ENCODE data around the gene CRYBB3.

DNA sequence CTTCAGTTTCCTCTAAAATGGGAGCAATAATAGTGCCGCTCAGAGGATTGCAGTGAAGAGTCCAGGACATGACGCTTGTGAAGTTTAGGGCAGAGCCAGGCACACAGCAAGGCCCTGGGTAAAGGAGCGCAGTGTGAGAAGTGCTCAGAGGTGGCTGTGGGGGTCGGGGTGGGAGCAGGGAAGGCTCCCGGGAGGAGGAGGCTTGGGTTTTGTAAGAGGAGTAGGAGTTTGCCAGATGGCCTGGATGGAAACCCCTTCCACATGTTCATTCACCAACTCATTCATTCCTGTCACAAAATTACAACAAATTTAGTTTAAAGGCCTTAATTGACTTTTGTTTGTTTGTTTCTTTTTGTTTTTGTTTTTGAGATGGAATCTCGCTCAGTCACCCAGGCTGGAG lies 36.8 kb downstream of the CRYBB3 start:
- TF ChIP-seq CREM (IDR thresholded peaks at IDR 0.05; ENCODE audit: low read depth): no peak
- no peak for TF ChIP-seq HCFC1 (IDR thresholded peaks at IDR 0.05; ENCODE audit: low read length)
- TF ChIP-seq TAF1 (IDR thresholded peaks at IDR 0.05; ENCODE audit: borderline replicate concordance, low read depth, low read length): no peak
- TF ChIP-seq, protein P1, sequence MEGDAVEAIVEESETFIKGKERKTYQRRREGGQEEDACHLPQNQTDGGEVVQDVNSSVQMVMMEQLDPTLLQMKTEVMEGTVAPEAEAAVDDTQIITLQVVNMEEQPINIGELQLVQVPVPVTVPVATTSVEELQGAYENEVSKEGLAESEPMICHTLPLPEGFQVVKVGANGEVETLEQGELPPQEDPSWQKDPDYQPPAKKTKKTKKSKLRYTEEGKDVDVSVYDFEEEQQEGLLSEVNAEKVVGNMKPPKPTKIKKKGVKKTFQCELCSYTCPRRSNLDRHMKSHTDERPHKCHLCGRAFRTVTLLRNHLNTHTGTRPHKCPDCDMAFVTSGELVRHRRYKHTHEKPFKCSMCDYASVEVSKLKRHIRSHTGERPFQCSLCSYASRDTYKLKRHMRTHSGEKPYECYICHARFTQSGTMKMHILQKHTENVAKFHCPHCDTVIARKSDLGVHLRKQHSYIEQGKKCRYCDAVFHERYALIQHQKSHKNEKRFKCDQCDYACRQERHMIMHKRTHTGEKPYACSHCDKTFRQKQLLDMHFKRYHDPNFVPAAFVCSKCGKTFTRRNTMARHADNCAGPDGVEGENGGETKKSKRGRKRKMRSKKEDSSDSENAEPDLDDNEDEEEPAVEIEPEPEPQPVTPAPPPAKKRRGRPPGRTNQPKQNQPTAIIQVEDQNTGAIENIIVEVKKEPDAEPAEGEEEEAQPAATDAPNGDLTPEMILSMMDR (IDR thresholded peaks at IDR 0.05 in 2 of 3, conservative IDR thresholded peaks at IDR 0.05 in 1 of 3; ENCODE audit: control insufficient read depth in 2 of 3, extremely low read depth in 1 of 3, insufficient read depth in 1 of 3, low read depth in 3 of 3, low read length in 3 of 3): no peak

Measured in GM12878 (cell line).